IPS DF 4.7 (cell line): Measurements from ENCODE around the gene APOB.
"Not testable (repeated sequence)": the region's sequence is repeated elsewhere in the genome, so short reads cannot be mapped to it uniquely, and the experiment has no call there.

Experiments
- DNase-seq: peaks from one replicate; pipeline ENCODE4 v3.0.0-alpha.2; 2013; ENCODE audit warnings: low spot score; ENCODE audit errors: extremely low read depth

The APOB gene

GRCh38 chr2:21033237-21034155, 10.4 kb downstream of the APOB start:
- DNase-seq: no peak

DNA sequence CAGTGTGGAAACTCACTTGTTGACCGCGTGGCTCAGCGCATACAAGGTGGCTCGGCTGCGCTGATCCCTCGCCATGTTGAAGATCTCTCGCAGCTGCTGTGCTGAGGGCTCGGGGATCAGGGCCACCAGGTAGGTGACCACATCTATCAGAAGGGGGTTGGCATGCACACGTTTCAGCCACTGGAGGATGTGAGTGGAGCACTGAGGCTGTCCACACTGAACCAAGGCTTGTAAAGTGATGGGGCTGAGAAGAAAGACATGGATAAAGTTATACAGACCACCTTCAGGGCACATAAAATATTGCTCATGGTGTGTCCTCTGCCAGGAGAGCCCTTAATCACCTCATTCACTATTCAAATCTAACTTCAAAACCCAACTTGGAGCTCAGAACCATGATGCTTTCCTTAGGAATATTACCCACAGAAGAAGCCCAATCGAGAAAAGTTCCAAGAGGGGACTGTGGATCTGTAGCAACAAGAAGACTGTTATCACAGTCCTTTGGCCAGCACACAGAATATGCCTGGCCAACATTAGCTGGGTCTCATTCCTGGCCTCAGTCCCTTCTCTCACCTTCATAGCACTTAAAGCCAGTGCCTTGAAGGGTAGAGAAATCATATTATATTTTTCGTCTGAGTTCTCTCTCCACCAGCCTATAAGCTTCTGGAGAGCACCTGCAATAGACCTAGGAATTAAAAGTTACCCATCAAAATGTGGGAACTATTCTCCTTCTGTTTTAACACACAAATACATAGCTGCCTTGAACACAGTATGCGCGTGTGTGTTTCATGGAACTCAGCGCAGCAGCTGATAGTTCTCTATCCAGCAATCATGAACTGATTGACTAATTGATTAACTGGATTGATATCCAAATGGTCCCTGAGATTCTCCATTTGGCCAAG, 11.3 kb downstream of the APOB start:
- no peak for DNase-seq

- no peak for DNase-seq
These were observed 12.6 kb downstream of the APOB start for GRCh38 chr2:21030983-21031968.

GRCh38 chr2:21029519-21029918, 14.4 kb downstream of the APOB start:
- no peak for DNase-seq

DNA sequence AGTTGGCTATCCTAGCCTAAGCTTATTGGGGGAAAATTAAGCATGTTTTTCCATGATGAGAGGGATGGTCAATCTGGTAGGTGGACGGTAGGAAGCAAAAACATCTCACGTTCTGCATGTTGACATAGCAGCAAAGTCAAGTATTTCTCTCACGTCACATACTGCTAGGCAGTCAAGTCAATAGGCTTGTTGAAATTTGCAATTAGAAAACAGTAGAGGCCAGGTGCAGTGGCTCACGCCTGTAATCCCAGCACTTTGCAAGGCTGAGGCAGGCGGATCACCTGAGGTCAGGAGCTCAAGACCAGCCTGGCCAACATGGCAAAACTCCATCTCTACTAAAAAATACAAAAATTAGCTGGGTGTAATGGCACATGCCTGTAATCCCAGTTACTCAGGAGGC, 14.9 kb downstream of the APOB start:
- DNase-seq: not testable (repeated sequence)

- DNase-seq: no peak
These were observed 15.6 kb downstream of the APOB start for GRCh38 chr2:21028021-21028947.

DNA sequence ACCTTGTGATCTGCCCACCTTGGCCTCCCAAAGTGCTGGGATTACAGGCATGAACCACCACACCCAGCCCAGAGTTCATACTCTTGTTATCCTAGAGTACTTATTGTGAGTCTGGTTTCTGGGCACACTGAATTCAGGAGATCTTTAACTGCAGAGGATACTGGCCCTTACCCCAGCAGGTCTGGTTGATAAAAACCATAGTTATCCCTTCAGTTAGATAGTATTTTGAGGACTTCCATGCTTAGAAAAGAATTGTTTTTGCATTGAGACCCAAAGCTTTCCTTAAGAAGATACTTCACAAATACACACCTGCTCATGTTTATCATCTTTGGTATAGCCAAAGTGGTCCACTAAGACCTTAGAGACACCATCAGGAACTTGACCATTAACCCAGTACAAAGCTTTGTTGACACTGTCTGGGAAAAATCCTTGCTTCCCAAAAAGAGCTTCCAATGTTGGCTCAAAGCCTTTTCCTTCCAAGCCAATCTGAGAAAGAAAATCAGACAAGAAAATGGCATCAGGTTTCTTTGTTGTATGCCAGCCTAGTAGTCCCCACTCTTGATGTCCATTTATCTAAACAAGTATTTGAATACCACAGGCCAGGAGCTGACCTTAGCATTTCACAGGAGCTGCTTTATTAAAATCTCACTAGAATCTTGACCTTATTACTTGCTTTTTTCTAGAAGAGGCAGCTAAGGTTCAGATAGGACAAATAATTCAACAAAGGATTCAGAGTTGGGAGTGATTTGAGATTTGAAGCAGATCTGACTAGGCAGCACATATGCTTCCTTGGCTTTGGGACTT, 17.2 kb downstream of the APOB start:
- DNase-seq: no peak

DNA sequence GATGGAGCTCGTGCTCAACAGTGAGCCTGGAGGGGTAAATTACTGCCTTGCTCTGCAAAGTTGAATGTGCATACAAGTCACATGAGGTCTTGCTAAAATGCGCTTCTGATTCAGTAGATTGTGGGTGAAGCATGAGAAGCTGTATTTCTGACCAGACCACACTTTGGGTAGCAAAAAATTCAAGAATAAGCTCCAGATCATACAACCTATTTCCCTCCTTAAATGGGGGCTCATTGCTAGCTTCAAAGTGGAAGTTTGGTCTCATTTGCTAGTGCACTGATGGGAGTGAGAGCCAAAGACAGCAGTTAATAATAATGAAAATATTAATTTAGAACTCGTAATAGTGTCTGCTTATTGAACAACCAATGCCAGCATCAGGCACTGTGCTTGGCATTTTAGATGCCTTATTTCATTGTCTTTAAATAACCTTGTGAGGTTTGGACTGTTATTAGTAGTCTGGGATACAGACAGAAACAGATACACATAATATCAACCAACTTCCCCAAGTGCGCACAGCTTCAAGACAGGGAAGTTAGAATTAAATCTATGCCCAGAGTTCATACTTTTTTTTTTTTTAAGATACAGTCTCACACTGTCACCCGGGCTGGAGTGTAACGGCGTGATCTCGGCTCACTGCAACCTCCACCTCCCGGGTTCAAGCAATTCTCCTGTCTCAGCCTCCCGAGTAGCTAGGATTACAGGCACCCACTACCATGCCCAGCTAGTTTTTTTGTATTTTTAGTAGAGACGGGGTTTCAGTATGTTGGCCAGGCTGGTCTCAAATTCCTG, 18.0 kb downstream of the APOB start:
- DNase-seq: no peak

GRCh38 chr2:21024722-21025389, 19.0 kb downstream of the APOB start:
- DNase-seq: no peak

DNA sequence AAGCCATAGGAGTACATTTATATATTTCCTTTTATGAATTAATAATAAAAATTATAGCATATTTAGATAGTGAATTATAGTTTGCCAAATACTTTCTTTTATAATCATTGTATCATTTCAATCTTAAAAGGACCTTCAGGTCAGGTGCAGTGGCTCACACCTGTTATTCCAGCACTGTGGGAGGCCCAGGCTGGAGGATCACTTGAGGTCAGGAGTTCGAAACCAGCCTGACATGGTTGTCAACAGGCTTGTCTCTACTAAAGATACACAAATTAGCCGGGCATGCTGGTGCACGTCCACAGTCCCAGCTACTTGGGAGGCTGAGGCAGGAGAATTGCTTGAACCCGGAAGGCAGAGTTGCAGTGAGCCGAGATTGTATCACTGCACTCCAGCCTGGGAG, 19.7 kb downstream of the APOB start:
- DNase-seq: no peak

GRCh38 chr2:21023419-21024181, 20.3 kb downstream of the APOB start:
- no peak for DNase-seq

- no peak for DNase-seq
These were observed 21.0 kb downstream of the APOB start for GRCh38 chr2:21022792-21023367.

DNA sequence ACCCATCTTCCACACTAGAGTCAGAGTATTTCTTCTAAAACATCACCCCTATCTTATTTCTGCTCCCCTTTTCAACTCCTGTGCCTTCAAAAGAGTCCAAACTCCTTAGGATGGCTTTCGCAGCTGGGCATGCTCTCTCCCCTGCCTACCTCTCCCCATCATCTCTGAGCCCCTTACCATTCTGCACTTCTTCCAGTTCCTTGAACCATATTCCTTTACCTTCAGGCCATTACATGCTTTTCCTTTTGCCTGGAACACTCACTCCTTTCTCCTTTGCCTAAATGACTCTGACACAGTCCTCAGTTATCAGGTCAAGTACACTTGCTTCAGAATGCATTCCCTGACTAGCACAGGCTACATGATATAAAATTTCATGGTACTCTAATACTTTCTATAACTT, 22.4 kb downstream of the APOB start:
- DNase-seq: no peak

- no peak for DNase-seq
These were observed 23.1 kb downstream of the APOB start for GRCh38 chr2:21020668-21021288.

GRCh38 chr2:21020031-21020667, 23.7 kb downstream of the APOB start:
- no peak for DNase-seq

DNA sequence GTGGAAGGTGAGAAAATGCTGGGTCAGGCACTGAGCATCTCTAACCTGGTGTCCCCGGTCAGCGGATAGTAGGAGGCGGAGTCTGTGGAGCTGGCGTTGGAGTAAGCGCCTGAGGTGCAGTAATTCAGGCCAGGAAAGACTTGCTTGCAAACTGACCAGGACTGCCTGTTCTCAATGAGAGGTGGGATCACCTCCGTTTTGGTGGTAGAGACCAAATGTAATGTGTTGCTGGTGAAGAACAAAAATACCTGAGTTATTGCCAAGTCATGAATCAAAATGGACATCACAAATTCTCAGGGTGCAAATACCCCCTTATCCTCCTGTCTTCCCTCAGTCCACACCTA, 24.2 kb downstream of the APOB start:
- no peak for DNase-seq
